K562 (cell line): Measurements from ENCODE around the gene LIAS. TPM values are rescaled to one million over a fixed set of nuclear protein-coding genes. Genes with fewer than 3 reads are reported as not detected.

ENCODE experiments used
- ATF1 ChIP-seq, 2 experiments: fragments of 450-650 bp in 1 of 2; IDR thresholded peaks; 2 replicates each; pipeline ENCODE4 v1.6.1; 2016; ENCODE audit warnings: missing compliant biosample characterization in 1 of 2, missing genetic modification characterization in 1 of 2
- BCL6 ChIP-seq: fragments of 250-450 bp; sonication (Bioruptor Pico); IDR thresholded peaks from 2 replicates; pipeline ENCODE4 v1.4.0; 2020
- CBX3 ChIP-seq, 2 experiments: IDR thresholded peaks; 1 replicate in 1 of 2; 2 replicates in 1 of 2; pipeline ENCODE4 v1.6.1; 2012; ENCODE audit warnings: inconsistent platforms in 2 of 2, low read length in 2 of 2, borderline replicate concordance in 1 of 2, control low read depth in 1 of 2
- CEBPZ ChIP-seq: fragments of 150-350 bp; IDR thresholded peaks from 2 replicates; pipeline ENCODE4 v1.6.1; 2014; ENCODE audit warnings: low read depth, mild to moderate bottlenecking, low read length, borderline replicate concordance
- ERF ChIP-seq: fragments of 450-650 bp; formaldehyde crosslinking; IDR thresholded peaks from 2 replicates; pipeline ENCODE4 v1.4.0; 2020; ENCODE audit warnings: mild to moderate bottlenecking, mixed read lengths
- ETV1 ChIP-seq: fragments of 450-650 bp; conservative IDR thresholded peaks from 2 replicates; pipeline ENCODE4 v1.6.1; 2016; ENCODE audit warnings: missing genetic modification characterization, control low read depth, low read depth, missing compliant biosample characterization
- ETV5 ChIP-seq: sonication (generic); formaldehyde crosslinking; IDR thresholded peaks from 2 replicates; pipeline ENCODE4 v1.4.0; 2020; ENCODE audit warnings: low read depth, mild to moderate bottlenecking, missing genetic modification reagents
- HOMEZ ChIP-seq: fragments of 250-450 bp; sonication (Bioruptor Pico); IDR thresholded peaks from 2 replicates; pipeline ENCODE4 v1.4.0; 2020; ENCODE audit warnings: mild to moderate bottlenecking, moderate library complexity
- KLF16 ChIP-seq: IDR thresholded peaks from 2 replicates; pipeline ENCODE4 v1.6.1; 2016; ENCODE audit warnings: antibody characterized with exemption
- NCOA1 ChIP-seq: fragments of 450-650 bp; IDR thresholded peaks from 2 replicates; pipeline ENCODE4 v1.6.1; 2016; ENCODE audit warnings: low read depth
- NFE2 ChIP-seq: IDR thresholded peaks from 2 replicates; pipeline ENCODE4 v1.6.1; 2014; ENCODE audit warnings: antibody characterized with exemption, low read depth
- PHB2 ChIP-seq: fragments of 450-650 bp; IDR thresholded peaks from 2 replicates; pipeline ENCODE4 v1.6.1; 2017; ENCODE audit warnings: low read depth
- PML ChIP-seq: IDR thresholded peaks from 2 replicates; pipeline ENCODE4 v1.6.1; 2012; ENCODE audit warnings: low read length, inconsistent platforms
- POLR2H ChIP-seq: IDR thresholded peaks from 2 replicates; pipeline ENCODE4 v1.6.1; 2016; ENCODE audit warnings: missing genetic modification characterization, low read depth, mild to moderate bottlenecking, control low read depth, missing compliant biosample characterization, moderate library complexity
- RBFOX2 ChIP-seq: fragments of 200-400 bp; formaldehyde crosslinking; IDR thresholded peaks from 2 replicates; pipeline ENCODE4 v1.6.1; 2017; ENCODE audit warnings: low read depth, mild to moderate bottlenecking, low read length, moderate library complexity
- RBM15 ChIP-seq: fragments of 200-400 bp; formaldehyde crosslinking; IDR thresholded peaks from 2 replicates; pipeline ENCODE4 v1.6.1; 2018; ENCODE audit warnings: mild to moderate bottlenecking, low read length, moderate library complexity; ENCODE audit not compliant: insufficient read depth
- RBM17 ChIP-seq: fragments of 200-400 bp; formaldehyde crosslinking; IDR thresholded peaks from 2 replicates; pipeline ENCODE4 v1.6.1; 2017; ENCODE audit warnings: low read depth, mild to moderate bottlenecking, low read length, borderline replicate concordance
- SIN3B ChIP-seq: fragments of 450-650 bp; IDR thresholded peaks from 2 replicates; pipeline ENCODE4 v1.6.1; 2017; ENCODE audit warnings: low read depth, mild to moderate bottlenecking, moderate library complexity
- TAL1 ChIP-seq: fragments of 450-650 bp; IDR thresholded peaks from 2 replicates; pipeline ENCODE4 v1.6.1; 2016; ENCODE audit warnings: mild to moderate bottlenecking
- XRCC4 ChIP-seq: IDR thresholded peaks from one replicate; pipeline ENCODE4 v1.6.1; 2011; ENCODE audit not compliant: insufficient read depth, insufficient read length; ENCODE audit errors: extremely low read depth
- ZNF398 ChIP-seq: fragments of 250-450 bp; sonication (Bioruptor Pico); IDR thresholded peaks from 2 replicates; pipeline ENCODE4 v1.8.0; 2021; ENCODE audit warnings: moderate library complexity, mild to moderate bottlenecking, inconsistent platforms
- ZZZ3 ChIP-seq: fragments of 450-650 bp; IDR thresholded peaks from 2 replicates; pipeline ENCODE4 v1.6.1; 2016; ENCODE audit warnings: antibody characterized with exemption, mild to moderate bottlenecking, moderate library complexity
- polyA plus RNA-seq, 8 experiments: library from polyadenylated mRNA; depleted of rRNA in 4 of 8; stranded (reverse) in 5 of 8; unstranded in 3 of 8; fragments of >200 nt; fragmentation: Nextera tagmentation in 2 of 8; fragmentation: Illumina TruSeq in 1 of 8; extraction: Ambion mirVana in 2 of 8; extraction: Trizol in 1 of 8; gene quantifications; 2 replicates each; pipeline versions ENCODE4 v1.2.1 to v1.2.3, GENCODE V29; 2011 to 2014; ENCODE audit warnings: inconsistent platforms in 1 of 8, missing spikeins in 1 of 8
- total RNA-seq, 7 experiments: library from RNA; depleted of rRNA in 6 of 7; stranded (reverse); fragments of >200 nt in 6 of 7; fragmentation: Illumina TruSeq in 2 of 7; extraction: Trizol in 2 of 7; gene quantifications; 2 replicates each; pipeline versions ENCODE4 v1.2.1 to v1.2.3, GENCODE V29; 2011 to 2021; ENCODE audit warnings: low replicate concordance in 1 of 7

LIAS gene
- total and polyA plus RNA-seq, 9 of the 15 experiments (the other 6 are each of a cell fraction or from before 2014, with no cell fraction given), result 21.9 to 57.1 (median 42.1) TPM

- TF ChIP-seq POLR2H (peak; percentile 73), CEBPZ (no peak), XRCC4 (no peak), ETV5 (CRISPR knock-in tag) (peak; percentile 88), ZZZ3 (no peak), RBFOX2 (peak; percentile 98), RBM15 (no peak), ETV1 (peak; percentile 89), NFE2 (no peak), HOMEZ (CRISPR knock-in tag) (0 out of 2 replicates have a peak, but pooled peaks have one; percentile 64), TAL1 (no peak), CBX3 (IDR thresholded peaks at IDR 0.05; ENCODE audit: borderline replicate concordance in 1 of 2, low read length in 2 of 2) (no peak; a peak in 1 of 3 replicates), SIN3B (peak; percentile 76), NCOA1 (peak; percentile 58; the same call in 1 of the 2 replicates), RBM17 (no peak), KLF16 (no peak), ERF (peak; percentile 93), ZNF398 (CRISPR knock-in tag) (no peak), BCL6 (CRISPR knock-in tag) (no peak), PML (peak; percentile 83; the same call in 1 of the 2 replicates), ATF1 (CRISPR knock-in tag; IDR thresholded peaks at IDR 0.05) (no peak), ATF1 (tag; IDR thresholded peaks at IDR 0.05) (peak; percentile 95), PHB2 (no peak)
These were observed 68.6 kb downstream of the LIAS start, which contains the start of gene UGDH (continued) for GRCh38 chr4:39527296-39528060.
